Testis (tissue), 3 donors: Measurements from ENCODE around the gene EXOC7. TPM values are rescaled to one million over a fixed set of nuclear protein-coding genes. Genes with fewer than 3 reads are reported as not detected.

Experiments used
- DNase-seq: peaks from one replicate; pipeline ENCODE4 v3.0.0-alpha.2; 2019
- H3K27ac ChIP-seq, 2 donors: fragments of 200-600 bp; sonication (generic); one replicate each; pipeline ENCODE4 v1.5.1; 2019
- H3K27me3 ChIP-seq: fragments of 200-600 bp; sonication (generic); one replicate; pipeline ENCODE4 v1.5.1; 2019
- H3K36me3 ChIP-seq: fragments of 200-600 bp; sonication (generic); one replicate; pipeline ENCODE4 v1.5.1; 2017; ENCODE audit warnings: low read depth; ENCODE audit errors: missing control alignments
- H3K4me1 ChIP-seq: fragments of 200-600 bp; sonication (generic); one replicate; pipeline ENCODE4 v1.5.1; 2019
- H3K4me3 ChIP-seq, 2 donors: fragments of 200-600 bp; sonication (generic); one replicate each; pipeline ENCODE4 v1.5.1; 2017 to 2019
- H3K9me3 ChIP-seq: fragments of 200-600 bp; sonication (generic); one replicate; pipeline ENCODE4 v1.5.1; 2017
- POLR2A ChIP-seq: fragments of 450-650 bp; IDR thresholded peaks from one replicate; pipeline ENCODE4 v1.6.1; 2017; ENCODE audit warnings: antibody characterized with exemption, mild to moderate bottlenecking, moderate library complexity
- WGBS, 2 donors: methylation state at CpG; one replicate each; pipeline ENCODE4 v1.1.5; 2018; 5-methylcytosine and 5-hydroxymethylcytosine counted together
- intact Hi-C: fragments of 100-400 bp; cut with DNase I; formaldehyde crosslinking; loops from one replicate; pipeline ENCODE4 v1.15.1; 2023; ENCODE audit warnings: low total_unique reads
- polyA plus RNA-seq: library from polyadenylated mRNA; stranded (reverse); fragments of 350-450 nt; fragmentation: Illumina TruSeq; extraction: RNeasy Lipid Tissue Mini Kit (QIAGEN cat#74804); gene quantifications from one replicate; pipeline ENCODE4 v1.2.3, GENCODE V29; 2014; ENCODE audit warnings: low read depth, low replicate concordance; ENCODE audit not compliant: insufficient read depth
- total RNA-seq, 2 donors: library from RNA; depleted of rRNA; stranded (reverse); fragments of >200 nt; gene quantifications; one replicate each; pipeline ENCODE4 v1.2.3, GENCODE V29; 2016
- TF ChIP-seq, protein P1 (sequence below), 3 experiments: fragments of 450-650 bp in 2 of 3; fragments of 200-600 bp in 1 of 3; sonication (generic) in 1 of 3; IDR thresholded peaks; one replicate each; pipeline ENCODE4 v1.5.1; 2016 to 2019; ENCODE audit warnings: antibody characterized with exemption in 3 of 3, mild to moderate bottlenecking in 2 of 3, moderate library complexity in 1 of 3

EXOC7 gene
- total and polyA plus RNA-seq, 3 donors from 2014 or later: 99.1 to 138 (median 138) TPM

DNA sequence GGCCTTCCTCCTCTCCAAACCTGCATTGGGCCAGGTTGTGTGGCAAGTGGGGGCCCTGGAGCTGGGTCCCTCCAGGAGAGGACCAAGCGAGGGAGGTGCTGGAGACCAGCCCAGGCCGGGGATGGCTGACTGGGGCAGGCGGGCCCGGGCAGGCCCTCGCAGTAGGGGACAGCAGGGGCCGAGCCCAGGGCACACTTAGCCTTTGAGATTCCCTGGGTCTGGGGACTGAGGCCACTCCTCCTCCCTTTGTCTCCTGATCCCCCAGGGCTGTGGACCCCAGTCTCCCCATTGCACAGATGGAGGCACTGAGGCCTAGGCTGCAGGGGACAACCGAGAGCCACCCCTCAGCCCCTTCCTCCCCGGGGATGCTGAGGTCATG, 32.2 kb upstream of the EXOC7 start:
- DNase-seq: no peak
- Histone ChIP-seq H3K4me1 (peaks cover 7% of the 10 kb centered on the region), H3K4me3 (no peak overlapping the region), H3K27me3 (no peaks in the 10 kb centered on the region), H3K27ac (no peak overlapping the region), H3K36me3 (no peaks in the 10 kb centered on the region), H3K9me3 (no peaks in the 10 kb centered on the region)
- intact Hi-C loops: no loop called here
- TF ChIP-seq POLR2A: no peak
- TF ChIP-seq, protein P1, sequence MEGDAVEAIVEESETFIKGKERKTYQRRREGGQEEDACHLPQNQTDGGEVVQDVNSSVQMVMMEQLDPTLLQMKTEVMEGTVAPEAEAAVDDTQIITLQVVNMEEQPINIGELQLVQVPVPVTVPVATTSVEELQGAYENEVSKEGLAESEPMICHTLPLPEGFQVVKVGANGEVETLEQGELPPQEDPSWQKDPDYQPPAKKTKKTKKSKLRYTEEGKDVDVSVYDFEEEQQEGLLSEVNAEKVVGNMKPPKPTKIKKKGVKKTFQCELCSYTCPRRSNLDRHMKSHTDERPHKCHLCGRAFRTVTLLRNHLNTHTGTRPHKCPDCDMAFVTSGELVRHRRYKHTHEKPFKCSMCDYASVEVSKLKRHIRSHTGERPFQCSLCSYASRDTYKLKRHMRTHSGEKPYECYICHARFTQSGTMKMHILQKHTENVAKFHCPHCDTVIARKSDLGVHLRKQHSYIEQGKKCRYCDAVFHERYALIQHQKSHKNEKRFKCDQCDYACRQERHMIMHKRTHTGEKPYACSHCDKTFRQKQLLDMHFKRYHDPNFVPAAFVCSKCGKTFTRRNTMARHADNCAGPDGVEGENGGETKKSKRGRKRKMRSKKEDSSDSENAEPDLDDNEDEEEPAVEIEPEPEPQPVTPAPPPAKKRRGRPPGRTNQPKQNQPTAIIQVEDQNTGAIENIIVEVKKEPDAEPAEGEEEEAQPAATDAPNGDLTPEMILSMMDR (IDR thresholded peaks at IDR 0.05): no peak
- WGBS, 2 donors: 71 to 80% methylated on average over 4 to 8 of the region's 8 CpGs

GRCh38 chr17:76134911-76135809, 31.6 kb upstream of the EXOC7 start:
- H3K4me1 ChIP-seq: peaks cover 7% of the 10 kb centered on the region
- no peak for TF ChIP-seq POLR2A
- TF ChIP-seq, protein P1 (IDR thresholded peaks at IDR 0.05): no peak
- no peaks in the 10 kb centered on the region for H3K27me3 ChIP-seq
- 66 to 76% methylated on average over 19 to 22 of the region's 22 CpGs for WGBS, 2 donors
- no peaks in the 10 kb centered on the region for H3K9me3 ChIP-seq
- DNase-seq: no peak
- H3K27ac ChIP-seq: no peak overlapping the region
- H3K36me3 ChIP-seq: no peaks in the 10 kb centered on the region
- intact Hi-C loops: no loop called here
- H3K4me3 ChIP-seq: no peak overlapping the region

GRCh38 chr17:76132574-76133338, 29.2 kb upstream of the EXOC7 start:
- peaks cover 7% of the 10 kb centered on the region for H3K4me1 ChIP-seq
- no peaks in the 10 kb centered on the region for H3K27me3 ChIP-seq
- no peak for DNase-seq
- TF ChIP-seq POLR2A: no peak
- TF ChIP-seq, protein P1 (IDR thresholded peaks at IDR 0.05): no peak
- H3K36me3 ChIP-seq: no peaks in the 10 kb centered on the region
- WGBS, 2 donors: 52 to 65% methylated on average over 13 to 17 of the region's 21 CpGs
- H3K27ac ChIP-seq: no peak overlapping the region
- intact Hi-C loops: no loop called here
- H3K9me3 ChIP-seq: no peaks in the 10 kb centered on the region
- H3K4me3 ChIP-seq: no peak overlapping the region

DNA sequence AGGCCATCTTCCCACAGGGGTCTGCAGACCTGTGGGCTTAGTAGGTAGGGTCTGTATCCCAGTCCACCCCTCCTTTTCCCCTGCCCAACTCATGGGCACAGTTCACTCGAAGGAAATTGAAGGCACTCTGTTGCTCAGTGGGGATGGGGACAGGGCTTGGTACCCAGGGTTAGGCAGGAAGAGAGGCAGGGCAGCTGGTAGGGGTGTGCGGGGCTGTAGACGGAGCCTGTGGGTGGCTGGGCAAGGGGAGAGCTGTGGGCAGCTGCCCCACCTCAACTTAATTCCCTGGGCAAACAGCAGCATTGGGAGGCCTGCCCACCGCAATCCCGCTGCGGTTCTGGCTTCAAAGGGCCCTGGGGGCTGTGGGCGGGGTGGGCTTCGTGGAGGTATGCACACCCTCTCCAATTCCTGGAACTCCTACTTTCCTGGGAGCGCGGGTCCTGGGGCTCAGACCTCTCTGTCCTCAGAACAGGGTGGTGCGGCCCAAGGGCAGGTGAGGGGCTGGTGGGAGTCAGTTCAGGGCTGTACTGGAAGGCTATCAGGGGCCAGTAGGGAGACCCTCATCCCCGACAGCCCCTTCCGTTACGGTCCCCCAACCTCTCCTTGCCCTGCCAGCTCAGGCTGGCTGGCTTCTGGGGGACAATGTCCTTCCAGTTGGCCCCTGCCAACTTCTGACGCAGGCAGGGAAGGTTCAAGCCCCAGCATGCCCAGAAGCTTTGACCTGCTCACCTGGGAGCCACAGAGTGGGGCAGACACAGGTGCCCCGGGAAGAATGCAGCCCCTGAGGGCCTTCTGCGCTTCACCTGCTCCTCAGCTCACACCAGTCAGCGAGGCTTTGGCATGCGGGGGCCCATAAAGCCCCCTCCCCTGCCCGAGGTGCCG, 28.3 kb upstream of the EXOC7 start:
- TF ChIP-seq, protein P1 (IDR thresholded peaks at IDR 0.05): no peak
- TF ChIP-seq POLR2A: no peak
- H3K4me1 ChIP-seq: peaks cover 7% of the 10 kb centered on the region
- no peak overlapping the region for H3K4me3 ChIP-seq
- no peak overlapping the region for H3K27ac ChIP-seq
- 81 to 85% methylated on average over 7 to 19 of the region's 21 CpGs for WGBS, 2 donors
- intact Hi-C loops: no loop called here
- H3K36me3 ChIP-seq: no peaks in the 10 kb centered on the region
- no peak for DNase-seq
- H3K9me3 ChIP-seq: no peaks in the 10 kb centered on the region
- no peaks in the 10 kb centered on the region for H3K27me3 ChIP-seq
